Measurements from ENCODE around the gene KIAA0753.
"Not testable (repeated sequence)": the region's sequence is repeated elsewhere in the genome, so short reads cannot be mapped to it uniquely, and the experiment has no call there.

KIAA0753 gene

GRCh38 chr17:6596081-6596480 lies 44.4 kb downstream of the KIAA0753 start:
- DNase-seq, result no peak

GRCh38 chr17:6593371-6593770 lies 47.1 kb downstream of the KIAA0753 start:
- not testable (repeated sequence) for DNase-seq

- no peak for DNase-seq
These were observed 48.3 kb downstream of the KIAA0753 start for GRCh38 chr17:6592173-6592572.

- DNase-seq, result no peak
These were observed 48.8 kb downstream of the KIAA0753 start for GRCh38 chr17:6591599-6592158.

- DNase-seq, result no peak
These were observed 51.1 kb downstream of the KIAA0753 start for GRCh38 chr17:6589266-6589946.

- no peak for DNase-seq
These were observed 52.3 kb downstream of the KIAA0753 start for GRCh38 chr17:6588165-6588564.

GRCh38 chr17:6587310-6587709 lies 53.2 kb downstream of the KIAA0753 start:
- DNase-seq, result no peak

GRCh38 chr17:6583411-6583810 lies 57.1 kb downstream of the KIAA0753 start:
- DNase-seq, result no peak

- no peak for DNase-seq
These were observed 59.9 kb downstream of the KIAA0753 start for GRCh38 chr17:6580625-6581024.

- DNase-seq, result no peak
These were observed 62.0 kb downstream of the KIAA0753 start for GRCh38 chr17:6578491-6578890.

GRCh38 chr17:6577686-6578263 lies 62.7 kb downstream of the KIAA0753 start:
- DNase-seq, result no peak

GRCh38 chr17:6576038-6576785 lies 64.3 kb downstream of the KIAA0753 start:
- DNase-seq, result no peak

- no peak for DNase-seq
These were observed 64.9 kb downstream of the KIAA0753 start for GRCh38 chr17:6575596-6575988.

- no peak for DNase-seq
These were observed 65.6 kb downstream of the KIAA0753 start for GRCh38 chr17:6574687-6575595.

- no peak for DNase-seq
These were observed 66.4 kb downstream of the KIAA0753 start for GRCh38 chr17:6573982-6574686.

- DNase-seq, result not testable (repeated sequence)
These were observed 67.0 kb downstream of the KIAA0753 start for GRCh38 chr17:6573495-6573894.

GRCh38 chr17:6572972-6573370 lies 67.5 kb downstream of the KIAA0753 start:
- no peak for DNase-seq

- no peak for DNase-seq
These were observed 69.1 kb downstream of the KIAA0753 start for GRCh38 chr17:6571452-6571781.

GRCh38 chr17:6570731-6571451 lies 69.6 kb downstream of the KIAA0753 start:
- no peak for DNase-seq

GRCh38 chr17:6569370-6570285 lies 70.9 kb downstream of the KIAA0753 start:
- DNase-seq, result no peak

All from activated CD4-positive, alpha-beta T cell treated with anti-CD3 and anti-CD28 coated beads for 1 hour (primary cell).